H1 (cell line): Measurements from ENCODE around the gene BHLHE23. TPM values are rescaled to one million over a fixed set of nuclear protein-coding genes. Genes with fewer than 3 reads are reported as not detected.

ENCODE experiments used
- CTCF ChIA-PET: fragments of 300-600 bp; sonication (Branson Sonifier 250); formaldehyde crosslinking; loops from one replicate; lab custom pipeline; 2021; ENCODE audit not compliant: partially characterized antibody; lab: Charles Lee
- POLR2A ChIA-PET: fragments of 300-600 bp; sonication (Branson Sonifier 250); formaldehyde crosslinking; loops from one replicate; lab custom pipeline; 2021; ENCODE audit warnings: inconsistent platforms; ENCODE audit not compliant: partially characterized antibody; lab: Charles Lee
- DNase-seq, 2 experiments: peaks; one replicate each; pipeline versions ENCODE4 v3.0.0 to v3.0.0-alpha.2; 2010 to 2022; ENCODE audit warnings: low spot score in 2 of 2, low read depth in 1 of 2, mixed read lengths in 1 of 2
- FAIRE-seq: peaks from 2 replicates; lab custom pipeline; 2011; peaks lifted over from hg19 to GRCh38; lab: Jason Lieb, UNC
- H2AFZ ChIP-seq: 2 replicates; pipeline ENCODE4 v1.8.1; 2012; ENCODE audit warnings: low read length, inconsistent platforms
- H2AK5ac ChIP-seq: 2 replicates; pipeline ENCODE4 v1.6.1; 2013; ENCODE audit warnings: low read depth, low read length
- H2BK120ac ChIP-seq: replicated peaks from 2 replicates; pipeline ENCODE3; 2013; ENCODE audit warnings: low read depth, low read length, inconsistent platforms
- H2BK12ac ChIP-seq: 2 replicates; pipeline ENCODE4 v1.6.1; 2013; ENCODE audit warnings: low read depth, low read length
- H2BK15ac ChIP-seq: 2 replicates; pipeline ENCODE4 v1.6.1; 2013; ENCODE audit warnings: low read length
- H2BK20ac ChIP-seq: 2 replicates; pipeline ENCODE4 v1.6.1; 2013; ENCODE audit warnings: low read length
- H2BK5ac ChIP-seq: 2 replicates; pipeline ENCODE4 v1.6.1; 2013; ENCODE audit warnings: low read depth, low read length
- H3K14ac ChIP-seq: 2 replicates; pipeline ENCODE4 v1.6.1; 2013; ENCODE audit warnings: inconsistent platforms; ENCODE audit not compliant: insufficient read length
- H3K18ac ChIP-seq: 2 replicates; pipeline ENCODE4 v1.6.1; 2013; ENCODE audit warnings: low read length; ENCODE audit errors: extremely low read depth
- H3K23ac ChIP-seq: 2 replicates; pipeline ENCODE4 v1.6.1; 2013; ENCODE audit warnings: inconsistent platforms; ENCODE audit not compliant: insufficient read length
- H3K23me2 ChIP-seq: 2 replicates; pipeline ENCODE4 v1.6.1; 2013; ENCODE audit warnings: low read depth, low read length
- H3K27ac ChIP-seq: 2 replicates; pipeline ENCODE4 v1.6.1; 2011; ENCODE audit warnings: low read depth, low read length, inconsistent platforms
- H3K27me3 ChIP-seq, 4 experiments: replicated peaks in 1 of 4; 1 replicate in 1 of 4; 2 replicates in 3 of 4; pipeline versions ENCODE4 v1.6.1 to v1.8.1; 2011 to 2013; ENCODE audit warnings: low read length in 3 of 4, mild to moderate bottlenecking in 3 of 4, inconsistent platforms in 2 of 4, mixed read lengths in 2 of 4, moderate library complexity in 1 of 4; ENCODE audit not compliant: control insufficient read depth in 3 of 4, insufficient read depth in 3 of 4; ENCODE audit errors: extremely low read depth in 1 of 4
- H3K36me3 ChIP-seq, 4 experiments: 2 replicates each; pipeline versions ENCODE4 v1.6.1 to v1.8.1; 2011 to 2013; ENCODE audit warnings: mild to moderate bottlenecking in 4 of 4, low read length in 3 of 4, moderate library complexity in 2 of 4, control low read depth in 1 of 4, inconsistent platforms in 1 of 4; ENCODE audit not compliant: insufficient read depth in 4 of 4, control insufficient read depth in 2 of 4
- H3K4ac ChIP-seq: replicated peaks from 2 replicates; pipeline ENCODE3; 2013; ENCODE audit warnings: low read length, low read depth, mixed read lengths, inconsistent platforms; ENCODE audit not compliant: insufficient read length
- H3K4me1 ChIP-seq, 4 experiments: replicated peaks in 1 of 4; 1 replicate in 1 of 4; 2 replicates in 3 of 4; pipeline versions ENCODE4 v1.6.1 to v1.8.1; 2011 to 2013; ENCODE audit warnings: low read length in 3 of 4, inconsistent platforms in 2 of 4, mixed read lengths in 1 of 4; ENCODE audit not compliant: insufficient read depth in 4 of 4, control insufficient read depth in 3 of 4
- H3K4me2 ChIP-seq, 2 experiments: 2 replicates each; pipeline versions ENCODE4 v1.6.1 to v1.8.1; 2011 to 2013; ENCODE audit warnings: low read depth in 2 of 2, low read length in 2 of 2, control low read depth in 1 of 2, inconsistent platforms in 1 of 2, mild to moderate bottlenecking in 1 of 2; ENCODE audit not compliant: insufficient read depth in 1 of 2
- H3K4me3 ChIP-seq, 4 experiments: fragments of 200-600, 300-600 bp in 1 of 4; sonication (generic), shearing (Covaris generic), sonication (Bioruptor Twin) in 1 of 4; 2 replicates each; pipeline versions ENCODE4 v1.5.1 to v1.8.1; 2011 to 2016; ENCODE audit warnings: low read length in 4 of 4, low read depth in 3 of 4, control low read depth in 2 of 4, inconsistent platforms in 2 of 4, mild to moderate bottlenecking in 2 of 4, mixed read lengths in 1 of 4, moderate library complexity in 1 of 4; ENCODE audit not compliant: insufficient read depth in 2 of 4; ENCODE audit errors: extremely low read depth in 1 of 4
- H3K56ac ChIP-seq: replicated peaks from 2 replicates; pipeline ENCODE3; 2013; ENCODE audit warnings: low read depth, mild to moderate bottlenecking, mixed read lengths, low read length, inconsistent platforms; ENCODE audit not compliant: insufficient read length
- H3K79me1 ChIP-seq: 2 replicates; pipeline ENCODE4 v1.6.1; 2013; ENCODE audit warnings: low read depth, low read length, control low read depth
- H3K79me2 ChIP-seq, 2 experiments: 2 replicates each; pipeline versions ENCODE4 v1.6.1 to v1.8.1; 2012 to 2013; ENCODE audit warnings: low read length in 2 of 2, mild to moderate bottlenecking in 2 of 2, inconsistent platforms in 1 of 2; ENCODE audit not compliant: insufficient read depth in 2 of 2, control insufficient read depth in 1 of 2
- H3K9ac ChIP-seq, 4 experiments: replicated peaks in 1 of 4; 1 replicate in 1 of 4; 2 replicates in 3 of 4; pipeline versions ENCODE4 v1.6.1 to v1.8.1; 2011 to 2013; ENCODE audit warnings: low read depth in 3 of 4, low read length in 3 of 4, control low read depth in 2 of 4, mild to moderate bottlenecking in 2 of 4, moderate library complexity in 2 of 4, inconsistent platforms in 1 of 4; ENCODE audit errors: extremely low read depth in 1 of 4
- H3K9me3 ChIP-seq, 2 experiments: 2 replicates each; pipeline versions ENCODE4 v1.6.1 to v1.8.1; 2012 to 2013; ENCODE audit warnings: mild to moderate bottlenecking in 2 of 2, moderate library complexity in 2 of 2, control low read depth in 1 of 2, inconsistent platforms in 1 of 2, low read depth in 1 of 2, low read length in 1 of 2, mixed read lengths in 1 of 2; ENCODE audit not compliant: insufficient read depth in 2 of 2
- H4K20me1 ChIP-seq, 2 experiments: replicated peaks in 1 of 2; 2 replicates each; pipeline versions ENCODE3 to v1.8.1; 2011 to 2013; ENCODE audit warnings: inconsistent platforms in 2 of 2, low read length in 2 of 2, mild to moderate bottlenecking in 1 of 2; ENCODE audit not compliant: insufficient read depth in 2 of 2, control insufficient read depth in 1 of 2
- H4K5ac ChIP-seq: 2 replicates; pipeline ENCODE4 v1.6.1; 2013; ENCODE audit warnings: low read length, low read depth, mixed read lengths, inconsistent platforms; ENCODE audit not compliant: insufficient read length
- H4K8ac ChIP-seq: 2 replicates; pipeline ENCODE4 v1.8.0; 2013; ENCODE audit warnings: mild to moderate bottlenecking, moderate library complexity, low read length, inconsistent platforms; ENCODE audit not compliant: insufficient read depth; ENCODE audit errors: extremely low read depth
- H4K91ac ChIP-seq: replicated peaks from 2 replicates; pipeline ENCODE3; 2013; ENCODE audit warnings: low read length, mixed read lengths, inconsistent platforms; ENCODE audit not compliant: insufficient read length
- EZH2 ChIP-seq: fragments of 200-600 bp; sonication (generic); IDR thresholded peaks from 2 replicates; pipeline ENCODE4 v1.7.1; 2012; ENCODE audit warnings: low read depth, mild to moderate bottlenecking, moderate library complexity, low read length, inconsistent platforms; ENCODE audit not compliant: severe bottlenecking
- GABPA ChIP-seq: IDR thresholded peaks from 2 replicates; pipeline ENCODE4 v1.6.1; 2011; ENCODE audit warnings: mild to moderate bottlenecking, low read length, moderate library complexity, borderline replicate concordance; ENCODE audit not compliant: insufficient read depth
- TAF7 ChIP-seq: optimal IDR thresholded peaks from 2 replicates; pipeline ENCODE3; 2011; ENCODE audit warnings: low read depth, mild to moderate bottlenecking, inconsistent platforms, low read length, moderate library complexity, borderline replicate concordance
- WGBS, 2 experiments: shearing (Covaris generic) in 1 of 2; methylation state at CpG; one replicate each; pipeline versions ENCODE4 v1.1.6 to v1.1.7; 2013 to 2015; ENCODE audit warnings: low lambda C conversion rate in 2 of 2, mixed read lengths in 2 of 2, inconsistent platforms in 1 of 2, low coverage in 1 of 2, missing lambda C conversion rate in 1 of 2; ENCODE audit not compliant: insufficient replicate concordance in 2 of 2, insufficient coverage in 1 of 2, insufficient read length in 1 of 2; ENCODE audit errors: extremely low coverage in 1 of 2, missing lambda C conversion rate in 1 of 2; 5-methylcytosine and 5-hydroxymethylcytosine counted together
- polyA plus RNA-seq, 7 experiments: library from polyadenylated mRNA; depleted of rRNA in 3 of 7; stranded (reverse) in 5 of 7; unstranded in 2 of 7; fragments of >200 nt in 5 of 7; fragments of 200-250 nt in 2 of 7; gene quantifications; 1 replicate in 5 of 7; 2 replicates in 1 of 7; 4 replicates in 1 of 7; pipeline versions ENCODE4 v1.2.1 to v1.2.3, GENCODE V29; 2011 to 2013; ENCODE audit warnings: missing spikeins in 2 of 7, mixed read lengths in 2 of 7
- total RNA-seq: library from RNA; stranded (reverse); fragmentation: NEBNext Ultra II Directional; extraction: Animal tissue kit (Norgen Biotek cat#: 25700); gene quantifications from 2 replicates; pipeline ENCODE4 v1.2.1, GENCODE V29; 2021

BHLHE23 gene
- total and polyA plus RNA-seq, 2 of the 8 experiments (the other 6 are each of a cell fraction or from before 2014, with no cell fraction given): 0.47 TPM; not detected in 1

DNA sequence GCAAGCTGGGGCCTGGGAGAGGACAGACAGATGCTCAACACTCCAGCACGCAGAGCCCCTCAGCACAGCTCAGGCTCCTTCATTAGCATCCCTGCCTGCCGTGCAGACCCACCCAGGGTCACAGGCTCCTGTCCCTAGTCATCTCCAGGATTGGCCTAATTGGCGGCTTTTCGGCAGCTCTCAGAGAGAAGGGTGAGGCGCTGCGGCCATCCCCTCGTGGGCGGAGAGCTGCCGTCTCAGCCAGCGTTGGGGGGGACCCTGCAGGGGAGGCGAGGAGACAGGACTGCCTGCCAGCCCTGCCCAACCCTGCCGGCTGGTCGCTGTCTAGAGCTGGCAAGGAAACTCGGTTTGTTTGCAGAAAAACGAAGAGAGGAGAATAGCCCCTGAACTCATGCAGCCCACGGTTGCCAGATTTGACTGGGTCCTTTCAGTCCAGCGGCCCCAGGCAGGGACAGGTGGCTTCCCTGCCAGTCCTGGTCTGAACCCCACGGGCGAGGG, 26.8 kb downstream of the BHLHE23 start:
- Histone ChIP-seq H4K5ac (no peak overlapping the region), H2AFZ (no peak overlapping the region), H4K20me1 (peaks cover 0 to 2% of the 10 kb centered on the region in 2 experiments), H3K4ac (no peak overlapping the region), H3K23ac (no peak overlapping the region), H3K4me2 (no peak overlapping the region), H3K79me2 (no peaks in the 10 kb centered on the region), H3K4me1 (peaks cover 0 to 28% (median 12%) of the 10 kb centered on the region in 4 experiments; a peak in 6 of 7 replicates), H3K4me3 (no peak overlapping the region), H3K27me3 (peaks cover 0 to 8% (median 1%) of the 10 kb centered on the region in 4 experiments; a peak in 4 of 7 replicates), H3K27ac (no peak overlapping the region), H2BK5ac (no peak overlapping the region), H2BK20ac (0 out of 2 replicates have a peak overlapping the region, but pooled peaks have one; percentile 15), H4K8ac (no peak overlapping the region), H3K14ac (no peak overlapping the region), H2BK120ac (no peak overlapping the region), H3K9me3 (no peaks in the 10 kb centered on the region), H2BK12ac (peak overlapping the region; percentile 44; the same call in 1 of the 2 replicates), H3K23me2 (no peaks in the 10 kb centered on the region), H3K18ac (no peak overlapping the region), H2BK15ac (peak overlapping the region; percentile 12; the same call in 1 of the 2 replicates), H3K79me1 (no peaks in the 10 kb centered on the region), H2AK5ac (0 out of 2 replicates have a peak overlapping the region, but pooled peaks have one; percentile 40), H3K56ac (no peak overlapping the region), H3K9ac (no peak overlapping the region), H3K36me3 (no peaks in the 10 kb centered on the region), H4K91ac (no peak overlapping the region)
- 68% methylated on average over 19 of the region's 19 CpGs; no CpG with 5 or more reads in 1 of the 2 experiments for WGBS, 2 experiments
- FAIRE-seq (no peak), DNase-seq (no peak)
- POLR2A ChIA-PET: interaction anchor here (0.8 to 2.4 kb wide), 6 partner anchors 9 to 46 kb away, joined by 3 to 6 read pairs (median 3); no protein-coding TSS in a partner anchor
- TF ChIP-seq GABPA: 0 out of 2 replicates have a peak, but pooled peaks have one; percentile 26
- no peak for TF ChIP-seq EZH2
- no peak for TF ChIP-seq TAF7
- CTCF ChIA-PET: interaction anchor here (0.8 to 3.4 kb wide), 14 partner anchors 9 to 370 kb away, joined by 3 to 22 read pairs (median 4); no protein-coding TSS in a partner anchor
